HG03558 (cell line): ENCODE results near the gene TIAM1.

ENCODE experiments used
- ATAC-seq: cut with Tn5 transposase; IDR thresholded peaks from one replicate; pipeline ENCODE4 v1.9.1; 2021; ENCODE audit warnings: moderate number of reproducible peaks; ENCODE audit not compliant: unreplicated experiment; ENCODE audit errors: extremely low read depth

TIAM1 gene, protein sequence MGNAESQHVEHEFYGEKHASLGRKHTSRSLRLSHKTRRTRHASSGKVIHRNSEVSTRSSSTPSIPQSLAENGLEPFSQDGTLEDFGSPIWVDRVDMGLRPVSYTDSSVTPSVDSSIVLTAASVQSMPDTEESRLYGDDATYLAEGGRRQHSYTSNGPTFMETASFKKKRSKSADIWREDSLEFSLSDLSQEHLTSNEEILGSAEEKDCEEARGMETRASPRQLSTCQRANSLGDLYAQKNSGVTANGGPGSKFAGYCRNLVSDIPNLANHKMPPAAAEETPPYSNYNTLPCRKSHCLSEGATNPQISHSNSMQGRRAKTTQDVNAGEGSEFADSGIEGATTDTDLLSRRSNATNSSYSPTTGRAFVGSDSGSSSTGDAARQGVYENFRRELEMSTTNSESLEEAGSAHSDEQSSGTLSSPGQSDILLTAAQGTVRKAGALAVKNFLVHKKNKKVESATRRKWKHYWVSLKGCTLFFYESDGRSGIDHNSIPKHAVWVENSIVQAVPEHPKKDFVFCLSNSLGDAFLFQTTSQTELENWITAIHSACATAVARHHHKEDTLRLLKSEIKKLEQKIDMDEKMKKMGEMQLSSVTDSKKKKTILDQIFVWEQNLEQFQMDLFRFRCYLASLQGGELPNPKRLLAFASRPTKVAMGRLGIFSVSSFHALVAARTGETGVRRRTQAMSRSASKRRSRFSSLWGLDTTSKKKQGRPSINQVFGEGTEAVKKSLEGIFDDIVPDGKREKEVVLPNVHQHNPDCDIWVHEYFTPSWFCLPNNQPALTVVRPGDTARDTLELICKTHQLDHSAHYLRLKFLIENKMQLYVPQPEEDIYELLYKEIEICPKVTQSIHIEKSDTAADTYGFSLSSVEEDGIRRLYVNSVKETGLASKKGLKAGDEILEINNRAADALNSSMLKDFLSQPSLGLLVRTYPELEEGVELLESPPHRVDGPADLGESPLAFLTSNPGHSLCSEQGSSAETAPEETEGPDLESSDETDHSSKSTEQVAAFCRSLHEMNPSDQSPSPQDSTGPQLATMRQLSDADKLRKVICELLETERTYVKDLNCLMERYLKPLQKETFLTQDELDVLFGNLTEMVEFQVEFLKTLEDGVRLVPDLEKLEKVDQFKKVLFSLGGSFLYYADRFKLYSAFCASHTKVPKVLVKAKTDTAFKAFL (N-terminal part only)

DNA sequence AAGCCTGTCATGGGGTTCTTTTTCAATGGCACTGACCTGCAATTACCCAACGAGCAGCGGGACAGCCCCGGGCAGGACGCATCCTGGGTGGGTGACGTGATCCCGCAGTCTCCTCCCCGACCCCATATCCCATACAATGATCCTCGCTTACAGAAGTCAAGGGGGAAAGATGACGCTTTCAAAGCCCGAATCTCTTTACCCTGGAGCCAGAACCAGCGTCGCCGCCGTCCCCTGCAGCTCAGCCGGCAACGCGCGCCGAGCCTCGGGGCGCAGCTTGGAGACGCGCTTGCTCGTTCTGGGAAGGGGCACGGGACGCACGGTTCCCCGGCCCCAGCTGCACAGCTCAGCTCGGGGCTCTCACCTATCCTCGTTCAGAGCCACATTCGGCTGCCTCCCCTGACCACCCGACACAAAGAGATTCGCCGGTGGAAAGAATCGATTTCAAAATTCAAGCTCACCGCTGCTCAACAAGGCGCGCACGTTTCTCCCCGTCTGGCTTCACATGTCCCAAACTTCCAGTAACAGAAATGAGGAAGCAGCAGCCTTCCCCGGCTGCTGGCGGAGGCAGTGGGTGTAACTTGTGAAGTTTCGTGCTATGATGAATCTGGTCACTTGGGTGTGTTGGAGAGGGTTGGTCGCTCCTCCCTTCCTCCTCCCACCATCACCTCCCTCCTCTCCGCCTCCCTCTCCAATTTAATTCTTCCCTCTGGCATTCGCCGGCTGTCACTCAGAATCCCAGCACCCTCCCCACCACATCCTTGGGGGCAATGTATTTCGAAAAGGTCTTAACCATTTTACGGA lies at the start of gene TIAM1:
Gene TIAM1, minus strand, starts transcription at position 582 of the 801 bp plus-strand sequence. CDS start 77,289 bp downstream, outside the sequence.
- no peak for ATAC-seq

DNA sequence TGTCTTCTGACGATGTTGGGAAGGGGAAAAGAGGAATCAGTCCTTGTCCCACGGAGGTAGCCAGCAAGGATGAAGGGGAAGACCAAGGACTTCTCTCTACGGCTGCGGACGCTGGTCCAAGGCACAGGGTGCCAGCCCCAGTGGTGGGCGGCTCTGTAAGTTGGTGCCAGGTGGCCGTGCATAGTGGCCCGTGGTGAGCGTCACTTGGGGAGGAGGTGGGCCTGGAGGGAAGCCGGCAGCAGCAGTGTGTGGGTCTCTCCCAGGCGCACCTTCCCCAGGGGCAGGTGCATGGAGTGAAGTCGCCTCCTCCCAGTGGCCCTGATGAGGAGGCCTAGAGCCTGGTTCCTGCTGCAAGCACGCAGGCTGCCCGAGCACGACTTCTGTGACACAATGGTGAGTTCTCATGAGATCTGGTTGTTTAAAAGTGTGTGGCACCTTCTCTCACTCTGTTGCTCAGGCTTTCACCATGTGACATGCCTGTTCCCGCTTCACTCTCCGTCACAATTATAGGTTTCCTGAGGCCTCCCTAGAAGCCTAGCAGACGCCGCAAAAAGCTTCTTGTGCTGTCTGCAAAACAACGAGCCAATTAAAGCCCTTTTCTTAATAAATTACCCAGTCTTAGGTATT lies 43.6 kb upstream of the TIAM1 start:
- ATAC-seq, result no peak

DNA sequence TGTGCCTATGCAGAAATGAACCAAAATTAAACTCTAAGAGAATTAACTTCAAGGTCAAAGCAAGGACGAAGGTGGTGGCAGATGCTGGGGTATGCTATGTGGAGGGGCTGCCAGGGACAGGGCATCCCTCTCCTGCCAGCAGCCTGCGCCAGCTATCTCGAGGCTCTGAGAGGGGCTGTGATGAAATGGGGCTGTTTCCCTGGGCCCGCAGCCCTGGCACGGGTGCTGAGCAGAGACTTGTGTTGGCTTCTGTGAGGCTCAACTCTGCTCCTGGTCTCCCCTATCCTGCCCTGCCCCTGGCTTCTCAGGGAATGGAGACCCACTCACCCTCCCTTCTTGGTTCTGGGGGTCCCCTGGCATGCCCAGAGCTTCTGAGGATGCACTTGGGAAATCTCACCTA lies 41.9 kb upstream of the TIAM1 start:
- ATAC-seq, result no peak

DNA sequence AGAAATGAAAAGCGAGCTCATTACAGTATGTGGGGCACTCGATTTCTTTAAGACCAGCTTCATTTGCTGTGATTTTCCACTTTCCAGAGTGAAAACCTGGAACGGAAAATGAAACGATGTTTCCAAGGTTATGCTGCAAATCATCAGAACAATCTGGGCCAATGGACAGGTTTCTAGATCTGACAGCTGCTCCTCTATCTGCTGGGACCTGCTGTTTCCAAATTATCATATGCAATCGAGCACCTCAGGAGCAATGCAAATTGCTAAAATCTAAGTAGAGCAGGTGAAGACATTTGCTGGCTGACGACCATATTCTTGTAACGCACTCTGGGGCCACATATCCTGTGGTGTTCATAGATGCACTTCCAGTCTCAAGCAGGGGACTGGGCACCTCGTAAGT lies 39.7 kb upstream of the TIAM1 start:
- no peak for ATAC-seq

DNA sequence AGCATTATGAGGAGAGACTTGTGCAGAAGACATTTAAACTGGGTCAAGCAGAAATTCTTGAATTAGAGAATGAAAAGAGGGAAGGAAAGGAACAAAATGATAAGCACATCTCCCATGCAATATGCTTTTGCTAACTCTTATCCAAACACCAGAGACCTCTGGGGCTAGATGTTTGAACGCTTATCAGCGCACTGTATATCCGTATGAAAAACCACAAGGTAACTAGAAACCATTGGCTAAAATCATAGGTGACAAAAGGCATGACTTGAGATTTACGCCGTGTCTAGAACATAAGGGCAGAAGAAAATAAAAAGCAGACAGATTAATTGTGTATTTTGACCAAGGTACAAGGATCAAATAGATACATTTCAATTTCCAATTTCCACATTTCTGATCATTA lies 38.0 kb upstream of the TIAM1 start:
- no peak for ATAC-seq

DNA sequence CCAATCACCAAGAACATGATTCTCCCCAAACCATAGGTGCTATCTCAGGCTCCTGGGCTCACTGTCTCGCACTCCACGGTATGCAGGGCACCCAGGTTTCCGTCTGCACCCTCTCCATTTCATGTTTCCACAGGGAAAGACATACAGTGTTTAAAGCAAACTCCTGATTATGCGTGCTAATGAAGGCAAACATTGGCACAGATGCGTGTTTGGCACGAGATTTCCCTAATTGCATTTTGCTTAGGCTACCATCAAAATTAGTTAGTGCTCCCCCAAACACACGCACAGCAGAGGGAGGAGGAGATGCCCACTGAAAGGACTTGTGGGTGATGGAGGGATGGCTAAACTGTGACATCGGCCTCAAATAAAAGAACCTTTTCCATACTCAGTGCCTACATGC lies 32.2 kb upstream of the TIAM1 start:
- ATAC-seq, result no peak

DNA sequence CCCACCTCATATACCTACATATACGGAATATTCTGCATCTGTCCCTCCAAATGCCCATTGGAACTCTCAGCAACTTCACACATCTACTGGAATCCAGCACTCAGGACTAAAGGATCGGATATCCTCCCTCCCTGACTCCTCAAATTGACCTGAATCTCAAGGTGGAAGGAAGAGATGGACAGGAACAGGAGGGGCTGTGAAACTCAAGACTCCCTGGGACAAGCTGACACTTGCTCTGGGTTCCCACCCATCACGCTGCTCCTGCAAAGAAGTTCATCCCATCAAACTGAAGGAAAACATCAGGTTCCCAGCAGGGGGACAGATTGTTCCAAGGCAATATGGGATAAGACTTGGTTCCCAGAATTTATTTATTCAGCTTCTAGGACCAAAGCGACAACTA lies 30.3 kb upstream of the TIAM1 start:
- no peak for ATAC-seq

DNA sequence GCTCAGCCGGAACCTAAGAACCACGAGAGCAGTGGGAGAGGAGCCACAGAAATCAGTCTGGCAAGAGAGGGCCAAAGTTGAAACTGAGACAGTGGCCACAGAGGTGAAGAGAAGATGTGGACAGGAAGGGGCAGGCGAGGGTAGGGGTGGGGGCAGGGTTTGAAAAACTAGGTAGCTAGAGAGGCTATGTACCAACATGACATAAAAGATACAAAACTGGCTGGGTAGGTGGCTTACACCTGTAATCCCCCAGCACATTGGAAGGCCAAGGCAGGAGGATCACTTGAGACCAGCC lies 28.4 kb upstream of the TIAM1 start:
- ATAC-seq, result no peak

DNA sequence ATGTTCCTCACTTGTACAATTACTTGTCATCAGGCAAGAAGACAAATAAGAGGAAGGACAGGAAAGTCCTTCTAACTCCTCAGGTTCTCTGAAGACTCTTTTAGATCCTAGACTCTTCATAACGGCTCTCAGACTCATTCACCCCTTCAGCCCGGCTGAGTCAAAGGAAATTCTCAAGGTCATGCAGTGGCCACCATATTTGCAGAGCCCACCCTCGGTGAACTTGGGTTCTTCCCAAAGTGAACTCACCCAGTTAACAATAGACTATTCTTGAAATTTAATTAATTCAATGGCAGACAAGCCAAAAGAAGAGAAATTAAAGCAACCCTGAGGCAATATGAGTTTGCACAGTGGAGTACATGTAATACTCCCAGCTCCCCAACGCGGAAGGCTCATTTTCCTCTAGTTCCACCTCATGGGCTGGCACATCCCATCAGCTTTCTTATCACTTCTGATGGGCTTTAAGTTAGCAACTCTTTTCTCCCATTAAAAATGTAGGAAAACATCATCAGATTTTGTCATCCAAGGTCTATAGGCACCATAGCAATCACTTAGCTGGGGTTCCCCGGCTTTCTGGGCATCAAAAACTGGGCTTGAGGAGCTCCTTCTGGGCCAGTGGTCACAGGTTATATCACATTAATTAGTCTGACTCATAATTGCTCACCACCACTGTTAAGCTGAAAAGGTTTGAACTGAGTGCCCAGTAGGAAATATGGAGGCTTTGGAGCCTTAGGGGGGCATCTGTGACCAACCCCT lies 27.8 kb upstream of the TIAM1 start:
- no peak for ATAC-seq

DNA sequence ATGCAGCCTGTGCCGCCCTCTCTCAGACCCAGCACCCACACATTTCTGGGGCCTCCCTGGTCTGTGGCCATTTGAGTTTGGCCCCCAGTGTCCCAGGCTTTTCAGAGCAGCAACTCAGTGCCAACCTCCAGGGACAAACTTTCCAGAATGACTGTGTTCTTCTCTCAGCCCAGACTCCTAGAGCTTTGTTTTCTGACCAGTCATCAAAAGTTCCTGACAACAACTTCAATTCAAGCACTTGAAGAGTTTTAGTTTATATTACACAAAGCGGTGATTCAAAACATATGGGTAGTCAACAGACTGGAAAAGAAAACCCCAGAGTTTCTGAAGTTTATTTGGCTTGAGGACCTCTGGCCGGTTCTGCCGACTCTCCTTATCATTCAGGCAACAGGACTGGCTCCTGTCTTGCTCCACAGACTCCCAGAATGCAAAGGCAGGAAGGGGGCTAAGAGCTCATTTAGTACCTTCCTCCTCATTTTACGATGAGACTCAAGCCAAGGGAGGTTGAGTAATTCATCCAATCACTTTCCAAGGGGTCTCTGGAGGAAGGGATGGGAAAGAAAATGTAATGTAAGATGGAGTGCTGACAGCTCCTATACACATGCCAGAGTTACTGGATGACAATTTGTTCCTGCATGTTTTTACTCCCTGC lies 27.0 kb upstream of the TIAM1 start:
- ATAC-seq, result no peak

DNA sequence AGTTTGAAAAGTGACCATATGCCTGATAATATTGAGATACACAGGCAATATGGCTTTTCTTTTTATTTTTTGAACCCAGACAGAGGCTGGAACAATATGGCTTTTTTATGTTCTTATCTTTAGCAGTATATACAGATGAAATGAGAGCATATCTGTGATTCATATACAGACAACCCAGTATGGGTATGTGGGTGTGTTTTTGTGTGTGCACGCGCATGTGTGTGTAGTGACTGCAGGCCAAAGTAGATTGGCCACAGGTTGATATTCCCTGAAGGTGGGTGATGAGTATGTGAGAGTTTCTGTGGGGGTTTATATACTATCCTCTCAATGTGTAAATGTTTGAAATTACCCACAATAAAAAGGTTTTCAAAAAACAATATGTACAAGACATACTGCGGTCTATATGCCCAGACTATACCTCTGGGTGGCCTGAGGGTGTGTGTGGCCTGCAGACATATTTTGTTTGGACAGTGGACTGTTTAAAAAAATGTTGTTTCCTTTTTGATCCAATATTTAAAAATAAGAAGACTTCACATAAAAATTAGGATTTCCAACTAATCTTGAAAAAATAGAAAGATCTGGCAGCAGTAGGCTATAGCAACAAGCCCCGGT lies 26.3 kb upstream of the TIAM1 start:
- ATAC-seq, result no peak

DNA sequence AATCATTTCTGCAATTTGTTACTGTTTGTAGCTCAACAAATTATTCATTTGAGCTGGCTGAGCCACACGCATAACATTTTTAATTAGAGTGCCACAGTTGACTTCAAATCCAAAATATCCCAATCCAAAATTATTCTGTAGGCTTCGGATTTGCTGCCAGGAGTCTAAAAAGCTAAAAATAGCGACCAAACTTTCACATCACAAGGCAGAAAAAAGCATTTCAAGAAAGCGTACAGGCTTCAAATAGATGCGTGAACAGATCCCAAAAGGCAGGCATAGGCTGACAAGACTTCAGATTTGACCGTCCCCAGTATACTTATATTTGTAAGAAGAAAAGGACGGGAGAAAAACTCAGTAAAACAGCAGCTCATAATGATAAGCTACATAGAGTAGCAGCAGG lies 24.3 kb upstream of the TIAM1 start:
- no peak for ATAC-seq

DNA sequence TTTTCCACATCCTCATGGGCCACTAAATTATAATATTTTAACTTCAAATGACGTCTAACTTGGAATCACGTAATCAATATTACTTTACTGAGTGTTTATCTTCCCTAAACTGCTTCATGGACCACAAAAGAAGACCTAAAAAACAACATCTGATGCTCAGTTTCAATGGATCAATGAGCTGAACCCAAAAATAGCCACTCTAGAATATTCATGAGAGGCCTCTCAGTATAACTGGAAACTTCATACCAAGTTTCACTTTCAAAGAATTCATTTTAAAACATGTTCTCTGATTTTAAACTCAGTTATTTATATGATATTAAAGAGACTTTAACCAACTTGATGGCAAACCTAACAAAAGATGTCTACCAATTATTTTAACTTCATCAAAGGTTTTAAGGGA lies 23.7 kb upstream of the TIAM1 start:
- ATAC-seq, result no peak

DNA sequence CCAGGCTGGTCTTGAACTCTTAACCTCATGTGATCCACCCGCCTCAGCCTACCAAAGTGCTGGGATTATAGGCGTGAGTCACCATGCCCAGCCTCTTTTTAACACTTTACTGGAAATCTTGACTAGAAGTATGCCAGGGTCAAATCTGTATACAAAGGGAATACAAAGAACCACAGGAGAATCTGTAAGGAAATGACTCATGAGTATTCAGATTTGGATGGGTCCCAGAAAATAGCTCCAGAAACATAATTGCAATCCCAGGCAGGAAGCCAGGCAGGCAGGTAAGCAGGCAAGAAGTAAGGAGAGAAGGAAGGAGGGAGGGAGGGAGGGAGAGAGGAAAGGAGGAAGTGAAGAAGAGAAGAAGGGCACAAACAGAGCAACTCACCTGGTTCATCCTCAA lies 22.8 kb upstream of the TIAM1 start:
- ATAC-seq, result no peak

DNA sequence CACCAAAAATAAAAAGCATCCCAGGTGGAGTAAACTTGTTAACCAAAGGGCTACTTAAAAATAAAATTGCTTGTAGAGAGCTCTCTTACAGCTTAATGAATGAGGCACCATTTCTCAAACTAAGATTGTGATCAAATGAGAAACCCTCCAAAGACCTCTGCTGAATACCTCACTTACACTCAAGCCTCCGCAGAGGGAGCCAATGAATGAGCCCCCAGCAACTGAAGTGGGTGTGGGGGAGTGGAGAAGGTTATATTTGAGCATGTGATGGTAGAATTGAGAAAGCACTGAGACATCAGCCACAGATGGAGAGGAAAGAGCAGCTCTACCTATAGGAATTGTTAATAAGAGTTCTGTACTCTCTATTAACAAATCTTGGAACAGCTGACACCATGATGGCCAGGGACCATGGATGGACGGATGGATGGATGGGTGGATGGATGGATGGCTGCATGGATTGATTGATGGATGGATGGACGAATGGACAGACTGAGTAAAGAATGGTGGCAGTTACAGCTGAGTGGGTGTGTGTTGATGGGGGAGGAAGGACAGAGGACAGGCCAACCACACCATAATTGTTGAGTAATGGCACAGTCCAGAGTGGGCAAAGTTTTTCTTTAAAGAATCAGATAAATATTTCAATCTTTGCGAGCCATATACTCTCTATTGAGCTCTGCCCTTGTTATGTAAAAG lies 20.3 kb upstream of the TIAM1 start:
- ATAC-seq, result no peak

DNA sequence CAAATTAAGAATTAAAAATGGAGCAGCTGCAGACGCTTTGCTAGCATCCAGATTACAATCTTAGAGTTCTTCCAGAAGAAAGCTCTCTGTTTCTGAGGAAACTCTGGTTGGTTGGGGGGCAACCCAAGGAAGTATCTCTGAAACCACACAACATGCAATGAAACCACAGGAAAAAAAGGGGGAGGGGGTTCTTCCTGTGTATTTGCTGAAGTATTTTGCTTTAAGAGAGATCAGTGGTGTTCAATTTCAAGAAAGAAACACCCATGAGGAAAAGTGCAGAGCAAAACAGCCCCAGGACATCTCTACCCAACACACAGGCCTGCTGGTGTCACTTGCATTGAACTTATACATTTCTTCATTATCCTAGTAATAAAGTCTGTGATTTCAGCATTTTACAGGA lies 19.7 kb upstream of the TIAM1 start:
- no peak for ATAC-seq

DNA sequence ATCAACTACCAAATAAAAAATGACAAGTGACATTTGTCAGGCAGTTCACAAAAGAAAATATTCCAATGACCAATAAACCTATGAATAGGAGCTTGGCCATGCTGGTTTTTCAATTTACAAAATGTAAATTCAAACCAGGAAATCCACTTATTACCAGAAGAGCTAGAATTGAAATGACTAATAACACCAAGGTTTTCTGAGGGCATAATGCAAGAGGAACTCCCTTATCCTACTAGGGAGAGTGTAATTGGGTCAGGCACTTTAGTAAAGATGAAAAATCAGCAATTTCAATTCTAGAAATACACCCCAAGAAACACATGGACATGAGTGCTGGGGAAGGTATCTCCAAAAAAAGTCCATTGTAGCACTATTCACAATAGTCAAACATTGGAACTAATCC lies 16.7 kb upstream of the TIAM1 start:
- no peak for ATAC-seq

DNA sequence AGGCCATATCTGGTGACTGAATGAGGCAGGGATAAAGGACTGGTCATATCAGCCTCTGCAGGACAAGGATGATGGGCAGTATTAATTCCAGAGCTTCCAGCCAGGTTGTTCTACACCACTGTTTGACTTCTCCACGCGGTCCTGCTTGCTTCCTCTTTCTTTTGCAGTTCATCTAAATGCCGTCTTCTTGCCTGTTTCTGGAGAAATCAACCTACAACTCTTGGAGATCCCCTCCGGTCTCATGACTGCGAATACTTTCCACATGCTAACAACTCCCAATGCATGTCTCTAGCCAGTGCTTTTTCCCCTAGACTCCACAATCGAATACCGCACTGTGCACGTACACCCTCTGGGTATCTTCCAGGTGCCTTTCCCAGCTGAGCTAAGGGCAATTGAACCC lies 14.1 kb upstream of the TIAM1 start:
- ATAC-seq, result no peak
